RWPE1 (cell line): ENCODE data around the gene SERPINA6.

Experiments used
- CTCF ChIA-PET: fragments of 350-600 bp; sonication (Branson Sonifier 250); formaldehyde crosslinking; extraction: SDS; loops from one replicate; lab custom pipeline; 2021; lab: Yijun Ruan, JAX
- POLR2A ChIA-PET: fragments of 400-600 bp; formaldehyde crosslinking; extraction: SDS; loops from one replicate; lab custom pipeline; 2020; ENCODE audit warnings: antibody characterized with exemption; ENCODE audit not compliant: low non-redundant PET; lab: Yijun Ruan, JAX
- DNase-seq: peaks from one replicate; pipeline ENCODE4 v3.0.0; 2012; ENCODE audit warnings: low spot score
- H3K27ac ChIP-seq: fragments of 450-650 bp; 2 replicates; pipeline ENCODE4 v1.5.1; 2017
- CTCF ChIP-seq: fragments of 450-650 bp; conservative IDR thresholded peaks from 2 replicates; pipeline ENCODE4 v1.5.1; 2017; ENCODE audit warnings: low read depth, mild to moderate bottlenecking

SERPINA6 gene

GRCh38 chr14:94368243-94368590 is 45.1 kb upstream of the SERPINA6 start:
- DNase-seq, result no peak
- TF ChIP-seq CTCF, result no peak
- CTCF ChIA-PET, result no interaction called here
- H3K27ac ChIP-seq, result no peak overlapping the region
- POLR2A ChIA-PET, result no interaction called here

GRCh38 chr14:94367347-94368242 is 44.5 kb upstream of the SERPINA6 start:
- DNase-seq, result no peak
- H3K27ac ChIP-seq, result no peak overlapping the region
- ChIA-PET POLR2A (no interaction called here), CTCF (interaction anchor here (0.6 kb wide), 1 partner anchor 67 kb away, joined by 3 read pairs; no protein-coding TSS in a partner anchor)
- TF ChIP-seq CTCF, result no peak

GRCh38 chr14:94366146-94366915 is 43.2 kb upstream of the SERPINA6 start, which contains the start of gene SERPINA2:
TSS of gene SERPINA2 (minus strand) at chr14:94366698.
- ChIA-PET CTCF (no interaction called here), POLR2A (no interaction called here)
- no peak for TF ChIP-seq CTCF
- no peak for DNase-seq
- no peak within 1 kb of the TSS for H3K27ac ChIP-seq

GRCh38 chr14:94365624-94366023 is 42.5 kb upstream of the SERPINA6 start:
- no peak for DNase-seq
- ChIA-PET CTCF (no interaction called here), POLR2A (no interaction called here)
- TF ChIP-seq CTCF, result no peak
- H3K27ac ChIP-seq, result no peak overlapping the region

GRCh38 chr14:94364964-94365363 is 41.8 kb upstream of the SERPINA6 start:
- POLR2A ChIA-PET, result no interaction called here
- TF ChIP-seq CTCF, result no peak
- no peak overlapping the region for H3K27ac ChIP-seq
- no peak for DNase-seq
- CTCF ChIA-PET, result no interaction called here

GRCh38 chr14:94364037-94364436 is 40.9 kb upstream of the SERPINA6 start:
- TF ChIP-seq CTCF, result no peak
- no peak overlapping the region for H3K27ac ChIP-seq
- CTCF ChIA-PET, result no interaction called here
- POLR2A ChIA-PET, result no interaction called here
- DNase-seq, result no peak
